RWPE2 (cell line): ENCODE data around the gene CCDC51.
"Not testable (repeated sequence)": the region's sequence is repeated elsewhere in the genome, so short reads cannot be mapped to it uniquely, and the experiment has no call there.

Experiments
- ATAC-seq: fragments of 200-7000 bp; cut with Tn5 transposase; 3 replicates; pipeline ENCODE4 v1.9.1; 2021; ENCODE audit warnings: low read depth
- DNase-seq: peaks from one replicate; pipeline ENCODE4 v3.0.0-alpha.2; 2020; ENCODE audit warnings: low spot score
- H3K27ac ChIP-seq: fragments of 450-650 bp; 2 replicates; pipeline ENCODE4 v1.5.1; 2017; ENCODE audit warnings: mild to moderate bottlenecking; ENCODE audit not compliant: poor library complexity, severe bottlenecking
- H3K27me3 ChIP-seq: fragments of 250-450 bp; sonication (Bioruptor Pico); 2 replicates; pipeline ENCODE4 v1.5.1; 2021; ENCODE audit warnings: mild to moderate bottlenecking, moderate library complexity; ENCODE audit not compliant: insufficient read depth, poor library complexity, severe bottlenecking
- H3K36me3 ChIP-seq: fragments of 250-450 bp; sonication (Bioruptor Pico); 2 replicates; pipeline ENCODE4 v1.5.1; 2020; ENCODE audit warnings: low read depth, mild to moderate bottlenecking, moderate library complexity
- H3K4me1 ChIP-seq: fragments of 250-450 bp; sonication (Bioruptor Pico); 2 replicates; pipeline ENCODE4 v1.5.1; 2021; ENCODE audit warnings: mild to moderate bottlenecking, moderate library complexity; ENCODE audit not compliant: insufficient read depth, poor library complexity, severe bottlenecking
- H3K4me3 ChIP-seq: fragments of 250-450 bp; sonication (Bioruptor Pico); 2 replicates; pipeline ENCODE4 v1.5.1; 2021; ENCODE audit warnings: mild to moderate bottlenecking, moderate library complexity; ENCODE audit not compliant: severe bottlenecking
- H3K9me3 ChIP-seq: fragments of 250-450 bp; sonication (Bioruptor Pico); 2 replicates; pipeline ENCODE4 v1.5.1; 2021; ENCODE audit warnings: mild to moderate bottlenecking, moderate library complexity; ENCODE audit not compliant: severe bottlenecking
- CTCF ChIP-seq: fragments of 450-650 bp; IDR thresholded peaks from one replicate; pipeline ENCODE4 v1.5.1; 2017; ENCODE audit warnings: mild to moderate bottlenecking, moderate library complexity; ENCODE audit not compliant: poor library complexity, severe bottlenecking

Gene CCDC51

GRCh38 chr3:48439820-48440589 lies at the start of gene CCDC51, which contains the start of gene TMA7:
CCDC51 (minus strand) TSS chr3:48440119; CDS start chr3:48435128, 4,991 bp downstream.
TMA7 (plus strand) TSS chr3:48440257; CDS start chr3:48440297, 40 bp downstream.
- Histone ChIP-seq H3K9me3 (no peaks in the 10 kb centered on the region), H3K36me3 (peaks cover 34% of the 10 kb centered on the region), H3K27me3 (no peaks in the 10 kb centered on the region), H3K4me1 (peaks cover 11% of the 10 kb centered on the region), H3K4me3 (peak within 1 kb of the TSS; percentile 64), H3K27ac (peak within 1 kb of the TSS; percentile 71)
- no peak for TF ChIP-seq CTCF
- DNase-seq (peak; percentile 99), ATAC-seq (peak; percentile 90)

- TF ChIP-seq CTCF, result no peak
- DNase-seq (no peak), ATAC-seq (no peak)
- no peak overlapping the region for H3K27ac ChIP-seq
- no peak overlapping the region for H3K4me3 ChIP-seq
- peaks cover 5% of the 10 kb centered on the region for H3K4me1 ChIP-seq
- H3K9me3 ChIP-seq, result no peaks in the 10 kb centered on the region
- H3K36me3 ChIP-seq, result no peaks in the 10 kb centered on the region
- H3K27me3 ChIP-seq, result no peaks in the 10 kb centered on the region
These were observed 47.0 kb upstream of the CCDC51 start for GRCh38 chr3:48486952-48487351.

GRCh38 chr3:48482822-48483221 lies 42.9 kb upstream of the CCDC51 start:
- not testable (repeated sequence) for H3K9me3 ChIP-seq, H3K27ac ChIP-seq, H3K4me3 ChIP-seq, H3K4me1 ChIP-seq, H3K36me3 ChIP-seq, ATAC-seq, H3K27me3 ChIP-seq, DNase-seq

- H3K9me3 ChIP-seq, H3K36me3 ChIP-seq, H3K27me3 ChIP-seq, H3K4me3 ChIP-seq, DNase-seq, H3K27ac ChIP-seq, ATAC-seq, H3K4me1 ChIP-seq: not testable (repeated sequence)
These were observed 41.0 kb upstream of the CCDC51 start for GRCh38 chr3:48480891-48481290.

GRCh38 chr3:48478626-48479555 lies 39.0 kb upstream of the CCDC51 start:
- Histone ChIP-seq H3K27ac (no peak overlapping the region), H3K4me3 (no peak overlapping the region)
- no peak for TF ChIP-seq CTCF

More at GRCh38 chr3:48478626-48479555, 39.0 kb upstream of the CCDC51 start:
- Histone ChIP-seq H3K36me3 (0 out of 2 replicates have a peak, but pooled peaks cover 8% of the 10 kb centered on the region), H3K27me3 (no peaks in the 10 kb centered on the region), H3K4me1 (no peaks in the 10 kb centered on the region), H3K9me3 (no peaks in the 10 kb centered on the region)
- ATAC-seq (no peak; the same call in 2 of the 3 replicates), DNase-seq (no peak)
